Measurements from ENCODE around the gene NEURL1.
"Not testable (repeated sequence)": the region's sequence is repeated elsewhere in the genome, so short reads cannot be mapped to it uniquely, and the experiment has no call there.

Gene NEURL1

DNA sequence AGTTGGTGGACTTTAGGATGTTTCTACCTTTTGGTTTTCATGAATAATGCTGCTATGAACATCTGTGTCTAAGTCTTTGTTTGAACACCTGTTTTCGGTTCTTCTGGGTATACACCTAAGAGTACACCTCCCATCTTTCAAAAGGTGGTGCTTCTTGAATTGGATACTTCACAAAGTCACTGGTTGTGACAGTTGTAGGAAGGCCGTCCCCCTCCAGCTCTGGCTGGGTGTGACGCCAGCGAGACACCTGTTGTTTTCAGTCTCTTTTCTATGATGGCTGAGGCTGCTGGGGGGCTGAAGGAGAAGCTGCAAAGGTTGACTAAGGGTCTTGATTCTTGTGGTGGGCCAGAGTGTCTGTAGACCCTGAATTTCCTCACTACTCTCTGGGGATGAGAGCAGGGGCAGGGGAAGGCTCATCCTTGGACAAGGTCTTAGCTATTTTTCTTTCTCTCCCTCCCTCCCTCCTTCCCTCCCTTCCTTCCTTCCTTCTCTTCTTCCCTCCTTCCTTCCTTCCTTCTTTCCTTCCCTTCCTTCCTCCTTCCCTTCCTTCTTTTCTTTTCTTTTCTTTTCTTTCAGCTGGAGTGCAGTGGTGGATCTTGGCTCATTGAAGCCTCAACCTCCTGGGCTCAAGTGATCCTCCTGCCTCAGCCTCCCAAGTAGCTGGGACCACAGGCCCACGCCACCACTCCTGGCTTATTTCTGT is 5.6 kb downstream of the NEURL1 start:
- no peak for DNase-seq
- no peak overlapping the region for H3K27ac ChIP-seq
- in situ Hi-C loops (cut with HindIII; ENCODE audit: low pct_ligation_motif_present, low sequenced_read_pairs): no loop called here
- no peak overlapping the region for H3K4me3 ChIP-seq (ENCODE audit: low read depth, low read length)
- TF ChIP-seq, protein P1, sequence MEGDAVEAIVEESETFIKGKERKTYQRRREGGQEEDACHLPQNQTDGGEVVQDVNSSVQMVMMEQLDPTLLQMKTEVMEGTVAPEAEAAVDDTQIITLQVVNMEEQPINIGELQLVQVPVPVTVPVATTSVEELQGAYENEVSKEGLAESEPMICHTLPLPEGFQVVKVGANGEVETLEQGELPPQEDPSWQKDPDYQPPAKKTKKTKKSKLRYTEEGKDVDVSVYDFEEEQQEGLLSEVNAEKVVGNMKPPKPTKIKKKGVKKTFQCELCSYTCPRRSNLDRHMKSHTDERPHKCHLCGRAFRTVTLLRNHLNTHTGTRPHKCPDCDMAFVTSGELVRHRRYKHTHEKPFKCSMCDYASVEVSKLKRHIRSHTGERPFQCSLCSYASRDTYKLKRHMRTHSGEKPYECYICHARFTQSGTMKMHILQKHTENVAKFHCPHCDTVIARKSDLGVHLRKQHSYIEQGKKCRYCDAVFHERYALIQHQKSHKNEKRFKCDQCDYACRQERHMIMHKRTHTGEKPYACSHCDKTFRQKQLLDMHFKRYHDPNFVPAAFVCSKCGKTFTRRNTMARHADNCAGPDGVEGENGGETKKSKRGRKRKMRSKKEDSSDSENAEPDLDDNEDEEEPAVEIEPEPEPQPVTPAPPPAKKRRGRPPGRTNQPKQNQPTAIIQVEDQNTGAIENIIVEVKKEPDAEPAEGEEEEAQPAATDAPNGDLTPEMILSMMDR (IDR thresholded peaks at IDR 0.05; ENCODE audit: low read depth, low read length, missing control alignments): no peak
- H3K36me3 ChIP-seq (replicated peaks): no peaks in the 10 kb centered on the region
- peaks cover 88% of the 10 kb centered on the region for H3K27me3 ChIP-seq (replicated peaks)

DNA sequence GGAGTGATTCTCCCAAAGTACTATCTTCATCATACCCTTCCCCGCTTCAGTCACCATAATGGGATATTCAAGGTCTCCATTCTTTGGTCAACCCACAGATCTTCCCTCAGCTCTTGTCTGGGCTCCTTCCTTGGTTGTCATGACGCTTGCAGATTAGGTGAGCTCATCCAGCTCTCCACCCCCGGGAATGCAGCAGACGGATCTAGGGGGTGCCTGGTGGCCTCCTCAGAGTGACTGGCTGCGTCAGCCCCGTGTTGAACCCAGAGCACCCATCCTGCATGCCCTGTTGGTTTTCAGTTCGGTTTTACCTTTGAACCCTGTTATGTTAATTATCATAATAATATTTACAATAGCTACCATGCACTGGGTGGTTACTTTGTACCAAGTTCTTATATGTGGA is 6.4 kb downstream of the NEURL1 start:
- DNase-seq: no peak
- in situ Hi-C loops (cut with HindIII; ENCODE audit: low pct_ligation_motif_present, low sequenced_read_pairs): no loop called here
- H3K27ac ChIP-seq: no peak overlapping the region
- no peak overlapping the region for H3K4me3 ChIP-seq (ENCODE audit: low read depth, low read length)
- peaks cover 80% of the 10 kb centered on the region for H3K27me3 ChIP-seq (replicated peaks)
- H3K36me3 ChIP-seq (replicated peaks): no peaks in the 10 kb centered on the region
- TF ChIP-seq, protein P1 (IDR thresholded peaks at IDR 0.05; ENCODE audit: low read depth, low read length, missing control alignments): no peak

DNA sequence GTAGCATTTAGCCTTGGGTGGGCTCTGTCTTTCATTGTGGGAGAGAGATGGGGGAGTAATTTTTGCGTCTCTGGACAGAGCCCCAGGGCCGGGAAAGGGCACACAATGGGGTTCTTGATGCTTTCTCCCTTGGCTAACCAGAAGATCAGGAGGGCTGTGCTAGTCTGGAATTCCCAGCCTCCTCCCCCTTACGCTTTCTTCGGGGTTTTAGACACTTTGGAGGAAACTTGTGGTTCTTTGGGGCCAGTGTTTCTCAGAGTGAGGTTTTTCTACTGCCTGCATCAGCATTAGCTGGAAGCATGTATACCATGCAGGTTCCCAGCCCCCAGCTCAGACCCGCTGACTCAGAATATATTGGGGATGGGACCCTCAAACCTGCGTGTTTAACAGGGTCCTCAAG is 7.0 kb downstream of the NEURL1 start:
- Histone ChIP-seq H3K27ac (no peak overlapping the region), H3K4me3 (ENCODE audit: low read depth, low read length) (no peak overlapping the region), H3K27me3 (replicated peaks) (peaks cover 78% of the 10 kb centered on the region), H3K36me3 (replicated peaks) (no peaks in the 10 kb centered on the region)
- TF ChIP-seq, protein P1 (IDR thresholded peaks at IDR 0.05; ENCODE audit: low read depth, low read length, missing control alignments): no peak
- in situ Hi-C loops (cut with HindIII; ENCODE audit: low pct_ligation_motif_present, low sequenced_read_pairs): no loop called here
- no peak for DNase-seq

DNA sequence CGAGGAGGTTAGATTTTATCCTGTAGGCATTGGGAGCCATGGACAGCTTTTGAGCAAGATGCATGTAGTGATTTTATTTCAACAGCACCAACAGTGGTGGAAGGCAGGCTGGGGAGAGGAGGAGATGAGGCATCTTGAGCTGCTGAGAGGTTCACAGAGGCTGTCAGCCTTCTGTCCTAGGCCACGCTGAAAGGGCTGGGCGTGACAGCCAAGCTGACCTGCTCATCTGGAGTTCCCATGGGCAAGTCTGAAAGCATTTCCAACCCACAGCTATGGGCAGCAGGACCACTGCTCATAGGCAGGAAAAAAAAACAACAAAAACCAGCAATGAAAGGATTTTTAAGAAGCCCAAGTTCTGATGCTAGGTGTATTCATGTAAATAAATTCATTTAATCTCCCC is 7.7 kb downstream of the NEURL1 start:
- no peak for DNase-seq
- H3K27me3 ChIP-seq (replicated peaks): peaks cover 77% of the 10 kb centered on the region
- no peak overlapping the region for H3K27ac ChIP-seq
- in situ Hi-C loops (cut with HindIII; ENCODE audit: low pct_ligation_motif_present, low sequenced_read_pairs): no loop called here
- no peak overlapping the region for H3K4me3 ChIP-seq (ENCODE audit: low read depth, low read length)
- H3K36me3 ChIP-seq (replicated peaks): no peaks in the 10 kb centered on the region
- TF ChIP-seq, protein P1 (IDR thresholded peaks at IDR 0.05; ENCODE audit: low read depth, low read length, missing control alignments): no peak

DNA sequence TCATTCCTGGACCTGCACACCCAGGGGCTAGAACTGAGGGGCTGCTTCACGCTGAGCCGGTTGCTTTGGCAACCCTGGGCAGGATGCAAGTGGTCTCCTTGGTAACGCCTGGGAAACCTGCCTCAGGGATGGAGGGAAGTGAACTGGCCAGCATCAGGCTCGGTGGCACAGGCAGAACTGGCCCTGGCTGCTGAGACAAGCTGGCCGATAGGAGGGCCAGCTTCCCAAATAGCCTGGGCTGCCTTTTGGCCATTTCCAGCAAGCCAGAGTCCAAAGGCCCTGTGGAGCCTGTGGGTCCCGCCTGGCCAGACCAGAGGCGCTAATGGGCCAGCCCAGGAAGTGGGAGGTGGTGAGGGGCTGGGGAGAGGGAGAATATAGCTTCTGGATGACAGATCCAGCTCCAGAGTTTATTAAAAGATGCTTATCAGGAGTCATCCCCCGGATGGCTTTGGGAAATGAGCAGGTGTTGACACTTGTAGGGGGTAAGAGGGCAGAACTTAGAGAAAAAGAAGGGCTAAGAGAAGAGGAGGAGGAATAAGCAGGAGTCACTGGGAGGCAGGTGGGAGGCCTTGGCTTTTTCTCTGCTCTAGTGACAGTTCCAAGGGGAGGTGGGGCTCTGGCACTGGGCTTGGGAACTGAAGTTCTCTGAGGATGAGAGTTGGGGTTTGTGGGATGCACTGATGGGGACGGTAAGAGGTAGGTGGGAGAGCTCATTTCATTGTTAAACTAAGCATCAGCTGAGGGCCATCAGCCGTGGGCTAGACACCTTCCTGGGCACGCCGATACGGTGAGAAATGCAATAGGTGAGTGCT is 9.6 kb downstream of the NEURL1 start:
- Histone ChIP-seq H3K27ac (no peak overlapping the region), H3K4me3 (ENCODE audit: low read depth, low read length) (no peak overlapping the region), H3K27me3 (replicated peaks) (peaks cover 77% of the 10 kb centered on the region), H3K36me3 (replicated peaks) (no peaks in the 10 kb centered on the region)
- DNase-seq: no peak
- TF ChIP-seq, protein P1 (IDR thresholded peaks at IDR 0.05; ENCODE audit: low read depth, low read length, missing control alignments): no peak
- in situ Hi-C loops (cut with HindIII; ENCODE audit: low pct_ligation_motif_present, low sequenced_read_pairs): no loop called here

DNA sequence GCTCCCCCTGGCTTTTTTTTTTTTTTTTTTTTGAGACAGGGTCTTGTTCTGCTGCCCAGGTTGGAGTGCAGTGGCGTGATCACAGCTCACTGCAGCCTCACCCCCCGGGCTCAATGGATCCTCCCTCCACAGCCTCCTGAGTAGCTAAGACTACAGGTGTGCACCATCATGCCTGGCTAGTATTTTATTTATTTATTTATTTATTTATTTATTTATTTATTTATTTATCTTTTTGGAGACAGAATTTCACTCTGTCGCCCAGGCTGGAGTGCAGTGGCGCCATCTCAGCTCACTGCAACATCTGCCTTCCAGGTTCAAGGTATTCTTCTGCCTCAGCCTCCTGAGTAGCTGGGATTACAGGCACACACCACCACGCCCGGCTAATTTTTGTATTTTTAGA is 10.3 kb downstream of the NEURL1 start:
- H3K4me3 ChIP-seq (ENCODE audit: low read depth, low read length); DNase-seq; H3K27ac ChIP-seq; in situ Hi-C loops (cut with HindIII; ENCODE audit: low pct_ligation_motif_present, low sequenced_read_pairs); H3K36me3 ChIP-seq (replicated peaks): not testable (repeated sequence)
- H3K27me3 ChIP-seq (replicated peaks): peaks cover 81% of the 10 kb centered on the region
